Erythroblast (primary cell): Measurements from ENCODE around the gene TNFRSF19.

Source experiments
- GATA1 ChIP-seq: IDR thresholded peaks from 2 replicates; pipeline ENCODE4 v1.6.1; 2011; ENCODE audit warnings: low read depth, mild to moderate bottlenecking, control low read depth, low read length, moderate library complexity
- POLR2A ChIP-seq: IDR thresholded peaks from 2 replicates; pipeline ENCODE4 v1.6.1; 2011; ENCODE audit warnings: mild to moderate bottlenecking, low read length

- TF ChIP-seq POLR2A, result no peak
- no peak for TF ChIP-seq GATA1
Observed at GRCh38 chr13:23552171-23552570, 18.0 kb upstream of the TNFRSF19 start.
